Measurements from ENCODE around the gene HELB. TPM values are rescaled to one million over a fixed set of nuclear protein-coding genes. Genes with fewer than 3 reads are reported as not detected.

Gene HELB
- total RNA-seq, 4 donors from 2014 or later, result 1.3 to 5.0 (median 1.9) TPM

DNA sequence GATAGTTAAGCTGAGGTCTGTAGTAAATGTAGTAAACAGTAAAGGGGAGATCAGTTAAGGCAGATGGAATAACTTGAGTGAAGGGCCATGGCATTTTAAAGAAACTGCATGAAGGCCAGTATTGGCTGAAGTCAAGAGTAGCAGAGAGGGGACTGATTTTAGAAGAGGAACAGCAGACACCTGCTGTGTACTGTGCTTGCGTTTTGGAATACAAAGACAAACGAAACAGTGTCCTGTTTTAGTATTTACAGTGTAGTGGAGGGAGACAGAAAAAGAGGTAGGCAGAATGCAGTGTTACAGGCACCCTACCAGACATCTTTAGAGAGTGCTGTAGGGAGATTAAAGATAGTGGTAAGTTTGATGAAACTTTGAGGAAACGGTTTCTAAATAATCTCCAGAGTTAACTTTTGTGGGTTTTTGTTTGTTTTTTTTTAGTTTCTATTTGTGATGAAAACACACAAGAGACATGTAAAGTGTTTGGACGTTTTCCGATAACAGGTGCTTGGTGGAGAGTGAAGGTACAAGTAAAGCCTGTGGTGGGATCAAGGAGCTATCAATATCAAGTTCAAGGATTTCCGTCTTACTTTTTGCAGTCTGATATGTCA, 2.1 kb downstream of the HELB start:
- Histone ChIP-seq H3K4me3 (no peak overlapping the region), H3K9me3 (no peaks in the 10 kb centered on the region), H3K4me1 (peaks cover 11 to 29% (median 20%) of the 10 kb centered on the region in 4 donors), H3K27ac (replicated peaks in 1 of 4) (peak overlapping the region in 1 of 4 donors; percentile 86), H3K36me3 (peaks cover 0 to 8% (median 0%) of the 10 kb centered on the region in 4 donors), H3K27me3 (no peaks in the 10 kb centered on the region)
- intact Hi-C loops (cut with DNase I), result loop anchor here (10.0 kb wide), 1 partner anchor 180 kb away; no protein-coding TSS in a partner anchor
- TF ChIP-seq POLR2A (IDR thresholded peaks at IDR 0.05; ENCODE audit: low read depth), result no peak
- TF ChIP-seq EP300 (IDR thresholded peaks at IDR 0.05), result no peak
- TF ChIP-seq CTCF (IDR thresholded peaks at IDR 0.05), result no peak
- TF ChIP-seq POLR2AphosphoS5 (IDR thresholded peaks at IDR 0.05), result no peak
- no peak for DNase-seq (ENCODE audit: extremely low spot score)
- WGBS, result 77% methylated on average over 6 of the region's 6 CpGs

- H3K9me3 ChIP-seq, result no peaks in the 10 kb centered on the region
- DNase-seq (ENCODE audit: extremely low spot score), result no peak
- no peaks in the 10 kb centered on the region for H3K27me3 ChIP-seq
- 100% methylated on average over 1 of the region's 1 CpG for WGBS
- intact Hi-C loops (cut with DNase I), result loop anchor here (10.0 kb wide), 1 partner anchor 185 kb away; no protein-coding TSS in a partner anchor
- peaks cover 0 to 27% (median 10%) of the 10 kb centered on the region in 4 donors for H3K36me3 ChIP-seq
- H3K4me3 ChIP-seq, result no peak overlapping the region
- no peak for TF ChIP-seq POLR2A (IDR thresholded peaks at IDR 0.05; ENCODE audit: low read depth)
- TF ChIP-seq CTCF (IDR thresholded peaks at IDR 0.05), result no peak
- TF ChIP-seq POLR2AphosphoS5 (IDR thresholded peaks at IDR 0.05), result no peak
- TF ChIP-seq EP300 (IDR thresholded peaks at IDR 0.05), result no peak
- no peak overlapping the region for H3K27ac ChIP-seq (replicated peaks in 1 of 4)
- peaks cover 0 to under 1% (median 0%) of the 10 kb centered on the region in 4 donors for H3K4me1 ChIP-seq
Measured at GRCh38 chr12:66309606-66310005, 7.3 kb downstream of the HELB start.

DNA sequence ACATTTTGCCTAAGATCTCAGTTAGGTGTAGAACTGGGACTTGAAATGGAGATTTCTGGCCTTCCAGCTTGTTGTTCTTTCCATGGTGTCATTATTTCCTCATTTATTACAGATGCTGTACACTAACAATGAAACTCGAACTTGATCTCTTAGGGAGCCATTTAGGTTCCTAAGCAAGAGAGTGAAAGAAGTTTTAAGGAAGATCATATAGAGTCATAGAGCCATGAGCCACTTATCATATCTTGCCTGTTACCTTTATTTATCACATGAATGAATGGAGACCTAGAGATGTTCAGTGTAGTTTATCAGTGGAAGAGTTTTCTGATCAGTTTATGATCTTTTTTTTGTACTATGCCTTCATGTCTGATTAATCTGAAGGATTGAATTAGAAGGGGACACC, 9.9 kb downstream of the HELB start:
- Histone ChIP-seq H3K4me1 (no peaks in the 10 kb centered on the region), H3K4me3 (no peak overlapping the region), H3K27me3 (no peaks in the 10 kb centered on the region), H3K9me3 (no peaks in the 10 kb centered on the region), H3K27ac (replicated peaks in 1 of 4) (no peak overlapping the region), H3K36me3 (peaks cover 0 to 32% (median 10%) of the 10 kb centered on the region in 4 donors)
- TF ChIP-seq EP300 (IDR thresholded peaks at IDR 0.05) (no peak), CTCF (IDR thresholded peaks at IDR 0.05) (no peak), POLR2AphosphoS5 (IDR thresholded peaks at IDR 0.05) (no peak), POLR2A (IDR thresholded peaks at IDR 0.05; ENCODE audit: low read depth) (no peak)
- DNase-seq (ENCODE audit: extremely low spot score), result no peak
- intact Hi-C loops (cut with DNase I), result no loop called here
- 63% methylated on average over 1 of the region's 1 CpG for WGBS

- intact Hi-C loops (cut with DNase I), result no loop called here
- no peak overlapping the region for H3K27ac ChIP-seq (replicated peaks in 1 of 4)
- no peak overlapping the region for H3K4me3 ChIP-seq
- H3K36me3 ChIP-seq, result peaks cover 0 to 27% (median 10%) of the 10 kb centered on the region in 4 donors
- no peaks in the 10 kb centered on the region for H3K9me3 ChIP-seq
- TF ChIP-seq EP300 (IDR thresholded peaks at IDR 0.05), result no peak
- no peak for TF ChIP-seq POLR2AphosphoS5 (IDR thresholded peaks at IDR 0.05)
- no peak for TF ChIP-seq POLR2A (IDR thresholded peaks at IDR 0.05; ENCODE audit: low read depth)
- TF ChIP-seq CTCF (IDR thresholded peaks at IDR 0.05), result no peak
- H3K27me3 ChIP-seq, result no peaks in the 10 kb centered on the region
- H3K4me1 ChIP-seq, result no peaks in the 10 kb centered on the region
- no peak for DNase-seq (ENCODE audit: extremely low spot score)
Measured at GRCh38 chr12:66314278-66314677, 12.0 kb downstream of the HELB start.

Measured in esophagus muscularis mucosa (tissue), 4 donors.